Lower leg skin (tissue), 3 donors: ENCODE results near the gene CLSTN2.

ENCODE experiments used
- CTCF ChIP-seq, 3 donors: fragments of 450-650 bp; IDR thresholded peaks; one replicate each; pipeline ENCODE4 v1.5.1; 2016; ENCODE audit warnings: antibody characterized with exemption in 3 of 3, mild to moderate bottlenecking in 3 of 3, moderate library complexity in 2 of 3
- POLR2A ChIP-seq, 2 donors: fragments of 450-650 bp; IDR thresholded peaks; one replicate each; pipeline ENCODE4 v1.6.1; 2016 to 2017; ENCODE audit warnings: antibody characterized with exemption in 2 of 2, mild to moderate bottlenecking in 1 of 2, moderate library complexity in 1 of 2

GRCh38 chr3:139985576-139985975 is 50.6 kb downstream of the CLSTN2 start:
- no peak for TF ChIP-seq POLR2A (IDR thresholded peaks at IDR 0.05)
- no peak for TF ChIP-seq CTCF (IDR thresholded peaks at IDR 0.05)
